ENCODE results near the gene ANKRD16.
A peak's percentile ranks its signal among the peaks of the same experiment; 100 is the strongest.

DNA sequence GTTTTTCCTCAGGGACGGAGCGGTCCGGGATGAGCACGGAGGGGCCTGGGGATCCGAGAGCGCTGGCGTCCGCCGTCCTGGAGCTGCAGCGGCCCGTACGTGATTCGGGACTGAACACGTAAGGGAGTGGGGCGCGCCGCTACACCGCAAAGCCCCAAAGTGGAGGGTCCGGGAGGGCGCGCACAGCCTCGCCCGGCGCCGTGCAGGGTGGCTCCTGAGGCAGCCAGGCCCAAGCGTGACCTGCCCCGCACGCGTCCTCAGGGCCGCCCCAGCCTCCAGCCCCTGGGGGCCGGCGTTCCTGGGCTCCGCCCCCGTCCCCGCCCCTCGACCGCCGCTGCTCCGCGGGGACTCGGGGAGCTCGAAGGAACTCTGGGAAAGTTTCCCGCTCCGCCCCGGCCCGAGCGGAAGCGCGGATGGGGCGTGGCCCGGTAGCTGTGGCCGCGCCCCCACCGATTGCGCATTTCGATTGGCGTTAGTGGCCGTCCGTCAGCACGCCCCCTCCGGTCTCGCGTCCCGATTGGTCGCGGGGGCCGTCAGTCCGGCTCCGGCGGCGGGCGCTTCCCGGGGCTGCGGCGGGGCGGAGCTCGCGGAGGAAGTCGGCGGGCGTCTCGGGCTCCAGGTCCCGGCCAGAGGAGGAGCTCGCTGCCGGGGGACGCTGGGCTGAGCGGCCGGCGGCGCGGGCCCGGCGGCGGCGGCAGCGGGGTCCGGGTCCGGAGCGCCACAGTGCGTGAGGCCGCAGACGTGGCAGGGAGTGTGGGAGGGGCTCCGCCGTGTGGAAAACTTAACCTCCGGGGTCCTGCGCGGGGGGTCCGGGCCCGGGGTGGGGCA, at the start of gene ANKRD16, which contains the start of gene FBH1:
- TF ChIP-seq, protein P1, sequence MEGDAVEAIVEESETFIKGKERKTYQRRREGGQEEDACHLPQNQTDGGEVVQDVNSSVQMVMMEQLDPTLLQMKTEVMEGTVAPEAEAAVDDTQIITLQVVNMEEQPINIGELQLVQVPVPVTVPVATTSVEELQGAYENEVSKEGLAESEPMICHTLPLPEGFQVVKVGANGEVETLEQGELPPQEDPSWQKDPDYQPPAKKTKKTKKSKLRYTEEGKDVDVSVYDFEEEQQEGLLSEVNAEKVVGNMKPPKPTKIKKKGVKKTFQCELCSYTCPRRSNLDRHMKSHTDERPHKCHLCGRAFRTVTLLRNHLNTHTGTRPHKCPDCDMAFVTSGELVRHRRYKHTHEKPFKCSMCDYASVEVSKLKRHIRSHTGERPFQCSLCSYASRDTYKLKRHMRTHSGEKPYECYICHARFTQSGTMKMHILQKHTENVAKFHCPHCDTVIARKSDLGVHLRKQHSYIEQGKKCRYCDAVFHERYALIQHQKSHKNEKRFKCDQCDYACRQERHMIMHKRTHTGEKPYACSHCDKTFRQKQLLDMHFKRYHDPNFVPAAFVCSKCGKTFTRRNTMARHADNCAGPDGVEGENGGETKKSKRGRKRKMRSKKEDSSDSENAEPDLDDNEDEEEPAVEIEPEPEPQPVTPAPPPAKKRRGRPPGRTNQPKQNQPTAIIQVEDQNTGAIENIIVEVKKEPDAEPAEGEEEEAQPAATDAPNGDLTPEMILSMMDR (IDR thresholded peaks at IDR 0.05): no peak
- peak; percentile 88 for TF ChIP-seq POLR2A (IDR thresholded peaks at IDR 0.05)
